GM23338 (cell line): ENCODE measurements around the gene ZFP36. TPM values are rescaled to one million over a fixed set of nuclear protein-coding genes. Genes with fewer than 3 reads are reported as not detected.

Experiments used
- ATAC-seq: fragments of 200-7000 bp; cut with Tn5 transposase; 3 replicates; pipeline ENCODE4 v1.9.1; 2020
- DNase-seq: peaks from one replicate; pipeline ENCODE4 v3.0.0-alpha.2; 2015; ENCODE audit warnings: low spot score
- H2AFZ ChIP-seq: fragments of 200-600 bp; sonication (generic); 2 replicates; pipeline ENCODE4 v1.8.0; 2016; ENCODE audit warnings: antibody characterized with exemption, mild to moderate bottlenecking, moderate library complexity
- H3F3A ChIP-seq: fragments of 200-600 bp; sonication (generic); replicated peaks from 2 replicates; pipeline ENCODE4 v1.8.0; 2017; ENCODE audit warnings: antibody characterized with exemption, mixed run types, low read depth
- H3K27ac ChIP-seq: fragments of 200-600 bp; sonication (generic); 2 replicates; pipeline ENCODE4 v1.6.1; 2016; ENCODE audit warnings: low read depth
- H3K27me3 ChIP-seq: fragments of 200-600 bp; sonication (generic); 2 replicates; pipeline ENCODE4 v1.8.0; 2016; ENCODE audit warnings: mild to moderate bottlenecking, mixed run types, moderate library complexity; ENCODE audit not compliant: insufficient read depth
- H3K36me3 ChIP-seq: fragments of 200-600 bp; sonication (generic); 2 replicates; pipeline ENCODE4 v1.8.0; 2016; ENCODE audit warnings: mild to moderate bottlenecking; ENCODE audit not compliant: insufficient read depth
- H3K4me1 ChIP-seq: fragments of 200-600 bp; sonication (generic); 2 replicates; pipeline ENCODE4 v1.8.0; 2016; ENCODE audit warnings: mild to moderate bottlenecking, moderate library complexity; ENCODE audit not compliant: insufficient read depth
- H3K4me2 ChIP-seq: fragments of 200-600 bp; sonication (generic); 2 replicates; pipeline ENCODE4 v1.7.1; 2017; ENCODE audit warnings: mixed run types
- H3K4me3 ChIP-seq: fragments of 200-600 bp; sonication (generic); 2 replicates; pipeline ENCODE4 v1.6.1; 2016; ENCODE audit warnings: mixed run types
- H3K79me2 ChIP-seq: fragments of 200-600 bp; sonication (generic); replicated peaks from 2 replicates; pipeline ENCODE4 v1.8.0; 2017; ENCODE audit warnings: mild to moderate bottlenecking; ENCODE audit not compliant: insufficient read depth
- H3K9me2 ChIP-seq: fragments of 200-600 bp; sonication (generic); 2 replicates; pipeline ENCODE4 v1.8.0; 2017; ENCODE audit not compliant: insufficient read depth
- H4K20me1 ChIP-seq: fragments of 200-600 bp; sonication (generic); replicated peaks from 2 replicates; pipeline ENCODE4 v1.8.0; 2017; ENCODE audit warnings: mild to moderate bottlenecking; ENCODE audit not compliant: insufficient read depth
- H3K27ac Mint-ChIP-seq: 2 replicates; pipeline ENCODE4 v1.8.0; 2020; ENCODE audit warnings: inconsistent platforms, mild to moderate bottlenecking, moderate library complexity, mixed read lengths
- H3K27me3 Mint-ChIP-seq: 3 replicates; pipeline ENCODE4 v1.8.0; 2022; ENCODE audit warnings: low read depth, mild to moderate bottlenecking, moderate library complexity, mixed read lengths, inconsistent platforms; ENCODE audit not compliant: insufficient read depth, poor library complexity
- H3K36me3 Mint-ChIP-seq: 3 replicates; pipeline ENCODE4 v1.8.0; 2021; ENCODE audit warnings: low read depth, mild to moderate bottlenecking, inconsistent platforms, moderate library complexity, mixed read lengths
- H3K4me1 Mint-ChIP-seq: 3 replicates; pipeline ENCODE4 v1.8.0; 2020; ENCODE audit warnings: mild to moderate bottlenecking, inconsistent platforms, mixed read lengths
- H3K4me3 Mint-ChIP-seq: 3 replicates; pipeline ENCODE4 v1.8.0; 2021; ENCODE audit warnings: moderate library complexity, mild to moderate bottlenecking, inconsistent platforms, mixed read lengths
- H3K9me3 Mint-ChIP-seq: 3 replicates; pipeline ENCODE4 v1.8.0; 2020; ENCODE audit warnings: moderate library complexity, mild to moderate bottlenecking, inconsistent platforms, mixed read lengths
- JUNB ChIP-seq: IDR thresholded peaks from one replicate; pipeline ENCODE4 v1.6.1; 2016; ENCODE audit warnings: antibody characterized with exemption; ENCODE audit not compliant: unreplicated experiment
- POLR2AphosphoS5 ChIP-seq: IDR thresholded peaks from 2 replicates; pipeline ENCODE4 v1.6.1; 2016; ENCODE audit warnings: antibody characterized with exemption, low read depth
- ZNF114 ChIP-seq: fragments of 250-450 bp; sonication (Bioruptor Pico); IDR thresholded peaks from 2 replicates; pipeline ENCODE4 v1.5.0; 2020; ENCODE audit warnings: mild to moderate bottlenecking, moderate library complexity
- long read RNA-seq: library from polyadenylated mRNA; unstranded; transcript quantifications from one replicate; pipeline ENCODE4 v2.0.0, GENCODE V29; 2020; ENCODE audit not compliant: unreplicated experiment
- polyA plus RNA-seq: library from polyadenylated mRNA; unstranded; fragments of >200 nt; fragmentation: Nextera tagmentation; extraction: Ambion mirVana; gene quantifications from 2 replicates; pipeline ENCODE4 v1.2.1, GENCODE V29; 2016
- total RNA-seq: library from RNA; depleted of rRNA; stranded (reverse); fragments of >200 nt; shearing (Covaris generic); gene quantifications from 2 replicates; pipeline ENCODE4 v1.2.3, GENCODE V29; 2014; rRNA removed
- TF ChIP-seq, protein P1 (sequence below): IDR thresholded peaks from one replicate; pipeline ENCODE4 v1.6.1; 2018; ENCODE audit warnings: antibody characterized with exemption; ENCODE audit not compliant: unreplicated experiment
- TF ChIP-seq, protein P2 (sequence below): IDR thresholded peaks from 2 replicates; pipeline ENCODE4 v1.6.1; 2016; ENCODE audit warnings: antibody characterized with exemption
- TF ChIP-seq, protein P3 (sequence below), 2 experiments: fragments of 200-600 bp in 1 of 2; sonication (generic) in 1 of 2; conservative IDR thresholded peaks; 2 replicates each; pipeline versions ENCODE4 v1.5.1 to v1.6.1; 2016 to 2017; ENCODE audit warnings: antibody characterized with exemption in 2 of 2, low read depth in 2 of 2, mild to moderate bottlenecking in 2 of 2, moderate library complexity in 1 of 2

Gene ZFP36, protein sequence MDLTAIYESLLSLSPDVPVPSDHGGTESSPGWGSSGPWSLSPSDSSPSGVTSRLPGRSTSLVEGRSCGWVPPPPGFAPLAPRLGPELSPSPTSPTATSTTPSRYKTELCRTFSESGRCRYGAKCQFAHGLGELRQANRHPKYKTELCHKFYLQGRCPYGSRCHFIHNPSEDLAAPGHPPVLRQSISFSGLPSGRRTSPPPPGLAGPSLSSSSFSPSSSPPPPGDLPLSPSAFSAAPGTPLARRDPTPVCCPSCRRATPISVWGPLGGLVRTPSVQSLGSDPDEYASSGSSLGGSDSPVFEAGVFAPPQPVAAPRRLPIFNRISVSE
- total RNA-seq (9.5 and 10.6 TPM in 2 replicates), polyA plus RNA-seq (27.5 and 27.7 TPM in 2 replicates)
- long read RNA-seq, partial matches to known transcripts, result 0 of 2 reads
- long read RNA-seq, other reads (novel, unspliced or antisense), result 0 of 2 reads

DNA sequence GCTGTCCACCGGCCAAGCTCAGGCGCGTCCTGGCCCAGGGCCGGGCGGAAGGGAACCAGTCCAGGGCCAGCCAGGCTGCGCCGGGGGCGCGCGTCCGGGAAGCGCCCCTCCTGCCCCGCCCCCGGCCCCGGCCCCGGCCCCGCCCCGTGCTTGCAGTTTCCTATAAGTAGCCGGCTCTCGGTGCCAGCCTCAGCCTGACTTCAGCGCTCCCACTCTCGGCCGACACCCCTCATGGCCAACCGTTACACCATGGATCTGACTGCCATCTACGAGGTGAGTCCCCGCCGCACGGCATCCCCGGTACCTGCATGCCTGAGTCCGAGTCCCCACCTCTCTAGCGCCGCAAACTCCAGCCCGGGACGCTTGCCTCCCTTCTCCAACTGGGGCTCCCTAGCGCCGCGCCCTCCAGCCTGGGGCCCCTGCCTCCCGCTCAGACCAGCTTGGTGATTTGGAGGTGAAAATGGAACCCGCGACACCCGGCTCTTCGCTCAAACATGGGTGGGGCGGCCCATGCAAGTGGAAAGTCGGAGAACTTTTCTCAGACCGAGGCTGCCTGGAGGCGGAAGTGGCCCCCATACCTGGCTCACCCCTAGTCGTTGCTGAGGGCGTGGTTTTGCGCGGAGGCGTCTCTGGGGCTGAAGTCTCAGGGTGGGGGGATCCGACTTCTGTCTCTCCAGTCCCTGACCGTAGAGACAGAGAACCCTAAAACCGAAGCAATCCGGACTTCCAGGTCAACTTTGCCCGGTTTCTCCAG, at the start of gene ZFP36:
Gene ZFP36, plus strand, starts transcription at position 192 of the 754 bp plus-strand sequence. Its CDS starts 58 bp downstream, at position 250.
- H3K4me3 ChIP-seq, result peak within 1 kb of the TSS; percentile 99
- peaks cover 45% of the 10 kb centered on the region for H3K27me3 Mint-ChIP-seq
- peaks cover 4% of the 10 kb centered on the region; the same call in 1 of the 2 replicates for H4K20me1 ChIP-seq
- peaks cover 17% of the 10 kb centered on the region; the same call in 2 of the 3 replicates for H3K36me3 Mint-ChIP-seq
- H3K4me2 ChIP-seq, result peak within 1 kb of the TSS; percentile 91
- peaks cover 23% of the 10 kb centered on the region for H3K79me2 ChIP-seq
- ATAC-seq, result peak; percentile 16
- H3K4me1 Mint-ChIP-seq, result peaks cover 57% of the 10 kb centered on the region
- TF ChIP-seq ZNF114 (peak; percentile 99), JUNB (no peak), POLR2AphosphoS5 (peak; percentile 93)
- TF ChIP-seq, protein P1, sequence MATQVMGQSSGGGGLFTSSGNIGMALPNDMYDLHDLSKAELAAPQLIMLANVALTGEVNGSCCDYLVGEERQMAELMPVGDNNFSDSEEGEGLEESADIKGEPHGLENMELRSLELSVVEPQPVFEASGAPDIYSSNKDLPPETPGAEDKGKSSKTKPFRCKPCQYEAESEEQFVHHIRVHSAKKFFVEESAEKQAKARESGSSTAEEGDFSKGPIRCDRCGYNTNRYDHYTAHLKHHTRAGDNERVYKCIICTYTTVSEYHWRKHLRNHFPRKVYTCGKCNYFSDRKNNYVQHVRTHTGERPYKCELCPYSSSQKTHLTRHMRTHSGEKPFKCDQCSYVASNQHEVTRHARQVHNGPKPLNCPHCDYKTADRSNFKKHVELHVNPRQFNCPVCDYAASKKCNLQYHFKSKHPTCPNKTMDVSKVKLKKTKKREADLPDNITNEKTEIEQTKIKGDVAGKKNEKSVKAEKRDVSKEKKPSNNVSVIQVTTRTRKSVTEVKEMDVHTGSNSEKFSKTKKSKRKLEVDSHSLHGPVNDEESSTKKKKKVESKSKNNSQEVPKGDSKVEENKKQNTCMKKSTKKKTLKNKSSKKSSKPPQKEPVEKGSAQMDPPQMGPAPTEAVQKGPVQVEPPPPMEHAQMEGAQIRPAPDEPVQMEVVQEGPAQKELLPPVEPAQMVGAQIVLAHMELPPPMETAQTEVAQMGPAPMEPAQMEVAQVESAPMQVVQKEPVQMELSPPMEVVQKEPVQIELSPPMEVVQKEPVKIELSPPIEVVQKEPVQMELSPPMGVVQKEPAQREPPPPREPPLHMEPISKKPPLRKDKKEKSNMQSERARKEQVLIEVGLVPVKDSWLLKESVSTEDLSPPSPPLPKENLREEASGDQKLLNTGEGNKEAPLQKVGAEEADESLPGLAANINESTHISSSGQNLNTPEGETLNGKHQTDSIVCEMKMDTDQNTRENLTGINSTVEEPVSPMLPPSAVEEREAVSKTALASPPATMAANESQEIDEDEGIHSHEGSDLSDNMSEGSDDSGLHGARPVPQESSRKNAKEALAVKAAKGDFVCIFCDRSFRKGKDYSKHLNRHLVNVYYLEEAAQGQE, result no peak
- TF ChIP-seq, protein P2, sequence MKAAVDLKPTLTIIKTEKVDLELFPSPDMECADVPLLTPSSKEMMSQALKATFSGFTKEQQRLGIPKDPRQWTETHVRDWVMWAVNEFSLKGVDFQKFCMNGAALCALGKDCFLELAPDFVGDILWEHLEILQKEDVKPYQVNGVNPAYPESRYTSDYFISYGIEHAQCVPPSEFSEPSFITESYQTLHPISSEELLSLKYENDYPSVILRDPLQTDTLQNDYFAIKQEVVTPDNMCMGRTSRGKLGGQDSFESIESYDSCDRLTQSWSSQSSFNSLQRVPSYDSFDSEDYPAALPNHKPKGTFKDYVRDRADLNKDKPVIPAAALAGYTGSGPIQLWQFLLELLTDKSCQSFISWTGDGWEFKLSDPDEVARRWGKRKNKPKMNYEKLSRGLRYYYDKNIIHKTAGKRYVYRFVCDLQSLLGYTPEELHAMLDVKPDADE, result peak; percentile 9; the same call in 1 of the 2 replicates
- TF ChIP-seq, protein P3, sequence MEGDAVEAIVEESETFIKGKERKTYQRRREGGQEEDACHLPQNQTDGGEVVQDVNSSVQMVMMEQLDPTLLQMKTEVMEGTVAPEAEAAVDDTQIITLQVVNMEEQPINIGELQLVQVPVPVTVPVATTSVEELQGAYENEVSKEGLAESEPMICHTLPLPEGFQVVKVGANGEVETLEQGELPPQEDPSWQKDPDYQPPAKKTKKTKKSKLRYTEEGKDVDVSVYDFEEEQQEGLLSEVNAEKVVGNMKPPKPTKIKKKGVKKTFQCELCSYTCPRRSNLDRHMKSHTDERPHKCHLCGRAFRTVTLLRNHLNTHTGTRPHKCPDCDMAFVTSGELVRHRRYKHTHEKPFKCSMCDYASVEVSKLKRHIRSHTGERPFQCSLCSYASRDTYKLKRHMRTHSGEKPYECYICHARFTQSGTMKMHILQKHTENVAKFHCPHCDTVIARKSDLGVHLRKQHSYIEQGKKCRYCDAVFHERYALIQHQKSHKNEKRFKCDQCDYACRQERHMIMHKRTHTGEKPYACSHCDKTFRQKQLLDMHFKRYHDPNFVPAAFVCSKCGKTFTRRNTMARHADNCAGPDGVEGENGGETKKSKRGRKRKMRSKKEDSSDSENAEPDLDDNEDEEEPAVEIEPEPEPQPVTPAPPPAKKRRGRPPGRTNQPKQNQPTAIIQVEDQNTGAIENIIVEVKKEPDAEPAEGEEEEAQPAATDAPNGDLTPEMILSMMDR (conservative IDR thresholded peaks at IDR 0.05; ENCODE audit: low read depth in 2 of 2), result no peak
- H3K27ac ChIP-seq, result peak within 1 kb of the TSS; percentile 96
- H3K9me3 Mint-ChIP-seq, result no peaks in the 10 kb centered on the region; the same call in 2 of the 3 replicates
- H3K9me2 ChIP-seq, result no peaks in the 10 kb centered on the region
- H3K4me1 ChIP-seq, result peaks cover 60% of the 10 kb centered on the region
- H3F3A ChIP-seq, result peaks cover 46% of the 10 kb centered on the region
- H3K27me3 ChIP-seq, result no peaks in the 10 kb centered on the region
- no peaks in the 10 kb centered on the region for H3K36me3 ChIP-seq
- H3K27ac Mint-ChIP-seq, result peak within 1 kb of the TSS; percentile 92
- H3K4me3 Mint-ChIP-seq, result peak within 1 kb of the TSS; percentile 94
- no peak within 1 kb of the TSS for H2AFZ ChIP-seq
- DNase-seq, result peak; percentile 83
